ENCODE measurements around the gene APPBP2.

Gene APPBP2

GRCh38 chr17:60393840-60394723 is 132.0 kb downstream of the APPBP2 start:
- DNase-seq (ENCODE audit: low spot score), result no peak
